ENCODE measurements around the gene GAS2L2. TPM values are rescaled to one million over a fixed set of nuclear protein-coding genes. Genes with fewer than 3 reads are reported as not detected.

The GAS2L2 gene
- total RNA-seq = not detected in 2 replicates

DNA sequence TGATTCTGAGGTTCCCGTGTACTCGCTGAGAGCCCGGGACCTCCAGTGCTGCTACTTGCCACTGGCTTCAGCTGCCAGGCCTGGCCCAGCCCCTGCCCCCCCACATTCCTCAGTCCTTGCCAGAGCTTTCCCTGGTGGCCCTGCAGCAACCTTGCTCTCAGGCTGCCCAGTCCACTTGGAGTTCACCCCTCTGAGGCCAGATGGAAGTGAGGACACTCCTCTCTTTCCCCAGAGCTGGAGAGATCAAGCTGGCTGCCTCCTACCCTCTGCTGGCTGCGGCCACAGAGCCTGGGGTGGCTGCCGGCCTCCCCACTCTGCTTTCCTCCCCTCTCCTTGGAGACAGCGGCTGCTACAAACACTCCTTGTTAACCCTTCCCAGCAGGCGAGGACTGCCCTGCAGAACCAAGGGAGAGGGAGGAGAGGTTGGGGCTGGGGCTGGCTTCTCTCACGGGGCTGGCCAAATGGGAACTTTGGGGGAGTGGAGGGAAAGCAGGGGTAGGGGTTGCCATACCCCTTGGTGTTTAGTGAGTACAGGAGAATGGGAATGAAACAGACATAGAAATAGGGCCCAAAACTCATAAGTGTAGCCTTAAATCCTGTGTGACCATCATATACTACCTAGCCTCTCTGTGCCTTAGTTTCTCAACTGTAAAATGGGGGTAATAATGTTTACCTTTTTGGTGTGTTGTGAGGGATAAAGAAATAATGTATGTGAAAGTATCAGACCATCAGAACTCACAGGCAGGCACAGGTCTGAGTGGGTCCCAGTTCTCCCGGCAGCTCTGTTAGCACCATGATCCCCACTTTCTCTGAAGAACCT, at the start of gene GAS2L2:
TSS of gene GAS2L2 (minus strand) at position 295 of the 820 bp plus-strand sequence. CDS start 389 bp downstream, outside the sequence.
- no peak for DNase-seq (ENCODE audit: extremely low read depth, low read depth, low spot score)

DNA sequence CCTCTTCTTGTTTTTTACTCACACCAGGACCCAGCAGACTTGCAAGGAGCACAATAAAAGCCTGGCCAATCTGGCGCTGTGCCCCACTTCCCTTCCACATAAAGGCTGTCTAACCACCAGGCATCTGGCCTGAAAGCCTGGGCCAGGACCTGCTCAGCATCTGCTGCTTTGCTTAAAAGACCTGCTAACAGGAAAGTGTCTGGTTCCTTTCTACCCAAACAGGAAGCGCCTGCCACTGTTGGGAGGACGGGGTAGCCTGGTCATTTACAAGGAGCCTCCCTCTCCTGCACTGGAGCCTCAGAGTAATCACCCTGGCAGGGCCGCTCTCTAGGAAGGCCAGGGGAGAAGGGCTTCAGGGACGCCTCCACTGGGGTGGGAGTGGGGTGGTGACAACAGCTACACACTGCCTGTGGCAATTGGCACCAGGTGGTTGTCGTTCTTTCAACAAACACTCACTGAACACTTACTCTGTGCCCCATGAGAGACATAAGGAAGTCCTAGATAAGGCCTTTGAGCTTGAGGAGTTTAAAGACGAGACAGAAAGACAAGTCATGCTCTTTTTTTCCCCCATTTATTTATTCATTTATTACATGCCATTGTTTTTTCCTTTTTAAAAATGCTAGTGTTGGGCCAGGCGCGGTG, 48.7 kb upstream of the GAS2L2 start:
- peak; percentile 96 for DNase-seq (ENCODE audit: extremely low read depth, low read depth, low spot score)

DNA sequence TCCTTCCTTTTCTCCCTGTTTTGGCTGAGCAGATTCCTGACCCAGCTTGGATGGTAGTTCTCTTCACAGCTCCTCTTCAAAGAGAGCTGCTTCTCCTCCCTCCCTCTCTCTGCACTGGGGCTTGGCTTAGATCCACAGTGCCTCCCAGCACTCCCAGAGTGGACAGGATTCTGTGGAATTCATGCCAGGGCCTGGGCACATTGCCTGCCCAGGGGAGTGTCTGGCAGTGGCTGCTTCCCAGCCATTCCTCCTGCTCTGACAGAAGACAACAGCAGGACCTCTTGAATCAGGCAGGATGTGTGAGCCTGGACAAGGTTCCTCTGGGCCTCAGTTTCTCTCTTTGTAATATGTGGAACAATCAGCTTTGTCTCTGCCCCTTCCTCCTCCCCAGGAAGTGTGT, 46.9 kb upstream of the GAS2L2 start:
- DNase-seq (ENCODE audit: extremely low read depth, low read depth, low spot score) = no peak

- no peak for DNase-seq (ENCODE audit: extremely low read depth, low read depth, low spot score)
Observed at GRCh38 chr17:35797918-35798317, 44.9 kb upstream of the GAS2L2 start.

- no peak for DNase-seq (ENCODE audit: extremely low read depth, low read depth, low spot score)
Observed at GRCh38 chr17:35797370-35797769, 44.3 kb upstream of the GAS2L2 start.

DNA sequence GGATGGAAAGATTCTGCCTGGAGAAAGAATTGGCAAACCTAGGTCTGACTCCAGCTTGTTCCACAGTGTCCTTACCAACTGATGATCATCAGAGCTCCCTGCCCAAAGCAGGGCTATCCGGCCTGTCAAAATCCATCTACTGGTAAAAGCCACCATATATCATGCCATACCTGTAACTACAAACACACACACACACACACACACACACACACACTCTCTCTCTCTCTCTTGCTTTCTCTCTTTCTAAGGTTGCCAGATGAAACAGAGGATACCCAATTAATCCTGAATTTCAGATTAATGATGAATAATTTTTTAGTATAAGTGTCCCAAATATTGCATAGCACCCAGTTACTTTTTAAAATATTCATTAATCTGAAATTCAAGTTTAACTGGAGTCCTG, 43.9 kb upstream of the GAS2L2 start:
- no peak for DNase-seq (ENCODE audit: extremely low read depth, low read depth, low spot score)

GRCh38 chr17:35795871-35796265, 42.8 kb upstream of the GAS2L2 start:
- DNase-seq (ENCODE audit: extremely low read depth, low read depth, low spot score) = no peak

DNA sequence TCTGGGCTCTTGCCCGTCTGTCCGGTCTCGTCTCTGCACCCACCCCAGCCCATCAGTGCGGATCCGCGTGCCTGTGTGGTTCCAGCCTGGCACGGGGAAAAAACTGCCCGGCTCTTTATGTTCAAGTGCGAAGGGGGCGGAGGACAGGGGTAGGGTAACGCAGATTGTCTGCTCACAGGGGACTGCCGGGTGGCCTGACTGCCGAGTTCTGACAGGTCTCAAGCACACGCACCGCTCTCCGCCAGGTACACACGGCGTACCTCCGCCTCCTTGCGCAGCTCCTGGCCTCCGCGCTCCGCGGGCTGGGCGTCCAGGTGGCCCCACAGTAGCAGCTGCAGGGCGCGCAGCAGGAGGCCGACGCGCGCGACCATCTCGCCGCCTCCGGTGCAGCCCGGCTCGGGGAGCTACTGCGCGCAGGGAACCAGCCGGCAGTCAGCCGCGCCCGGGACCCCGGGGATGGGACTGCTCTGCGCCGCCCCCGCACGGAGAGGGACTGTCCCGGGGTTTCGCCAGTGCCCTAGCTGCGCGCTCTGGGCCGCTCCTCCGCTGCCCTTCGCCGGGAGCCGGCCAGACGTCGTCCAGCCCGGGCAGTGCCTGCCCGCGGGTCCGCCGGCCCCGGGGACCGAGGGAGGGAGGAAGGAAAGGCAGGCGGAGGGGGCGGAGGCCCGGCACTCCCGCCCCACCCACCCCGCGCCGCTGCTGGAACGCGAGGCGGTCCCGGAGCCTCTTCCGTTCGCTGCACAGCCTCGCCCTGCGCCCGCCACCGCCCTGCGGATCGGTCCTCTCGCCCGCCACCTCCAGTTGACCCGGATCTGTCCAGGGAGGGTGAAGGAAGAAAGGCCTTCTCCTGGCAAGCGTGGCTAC, 42.2 kb upstream of the GAS2L2 start, which contains the start of gene MMP28:
TSS of gene MMP28 (minus strand) at position 635 of the 864 bp plus-strand sequence. CDS start at position 371, 264 bp downstream.
- no peak for DNase-seq (ENCODE audit: extremely low read depth, low read depth, low spot score)

GRCh38 chr17:35793257-35793656, 40.2 kb upstream of the GAS2L2 start:
- no peak for DNase-seq (ENCODE audit: extremely low read depth, low read depth, low spot score)

DNA sequence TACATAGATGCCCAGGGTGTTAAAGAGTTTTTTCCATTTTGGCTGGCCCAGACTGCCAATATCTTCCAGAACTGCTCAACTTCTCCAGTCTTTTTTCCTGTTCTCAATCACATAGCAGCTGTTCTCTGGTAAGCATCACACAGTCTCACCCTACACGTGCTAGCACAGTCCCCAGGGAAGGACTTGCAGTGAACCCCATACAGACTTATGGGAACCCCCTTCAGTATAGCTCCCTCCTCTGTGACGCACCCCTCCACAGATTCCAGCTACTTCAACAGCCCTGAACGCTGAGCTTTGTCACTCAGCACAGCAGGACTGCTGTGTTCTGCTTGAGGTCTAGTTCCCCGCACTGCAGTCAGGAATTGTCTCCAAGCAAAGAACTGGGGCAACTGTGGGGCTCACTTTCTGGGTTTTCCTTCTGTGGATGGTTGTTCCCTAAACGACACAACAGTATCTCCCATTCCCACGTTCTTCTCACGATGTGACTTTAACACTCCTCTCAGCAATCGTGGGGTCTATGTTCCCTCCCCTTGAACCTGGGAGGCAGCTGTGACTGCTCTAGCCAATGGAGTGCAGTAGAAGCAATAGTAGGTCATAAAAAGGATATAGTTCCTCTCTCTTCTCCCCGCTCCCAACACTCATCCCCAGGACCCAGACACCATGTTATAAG, 38.8 kb upstream of the GAS2L2 start:
- no peak for DNase-seq (ENCODE audit: extremely low read depth, low read depth, low spot score)

- no peak for DNase-seq (ENCODE audit: extremely low read depth, low read depth, low spot score)
Observed at GRCh38 chr17:35790841-35791240, 37.8 kb upstream of the GAS2L2 start.

DNA sequence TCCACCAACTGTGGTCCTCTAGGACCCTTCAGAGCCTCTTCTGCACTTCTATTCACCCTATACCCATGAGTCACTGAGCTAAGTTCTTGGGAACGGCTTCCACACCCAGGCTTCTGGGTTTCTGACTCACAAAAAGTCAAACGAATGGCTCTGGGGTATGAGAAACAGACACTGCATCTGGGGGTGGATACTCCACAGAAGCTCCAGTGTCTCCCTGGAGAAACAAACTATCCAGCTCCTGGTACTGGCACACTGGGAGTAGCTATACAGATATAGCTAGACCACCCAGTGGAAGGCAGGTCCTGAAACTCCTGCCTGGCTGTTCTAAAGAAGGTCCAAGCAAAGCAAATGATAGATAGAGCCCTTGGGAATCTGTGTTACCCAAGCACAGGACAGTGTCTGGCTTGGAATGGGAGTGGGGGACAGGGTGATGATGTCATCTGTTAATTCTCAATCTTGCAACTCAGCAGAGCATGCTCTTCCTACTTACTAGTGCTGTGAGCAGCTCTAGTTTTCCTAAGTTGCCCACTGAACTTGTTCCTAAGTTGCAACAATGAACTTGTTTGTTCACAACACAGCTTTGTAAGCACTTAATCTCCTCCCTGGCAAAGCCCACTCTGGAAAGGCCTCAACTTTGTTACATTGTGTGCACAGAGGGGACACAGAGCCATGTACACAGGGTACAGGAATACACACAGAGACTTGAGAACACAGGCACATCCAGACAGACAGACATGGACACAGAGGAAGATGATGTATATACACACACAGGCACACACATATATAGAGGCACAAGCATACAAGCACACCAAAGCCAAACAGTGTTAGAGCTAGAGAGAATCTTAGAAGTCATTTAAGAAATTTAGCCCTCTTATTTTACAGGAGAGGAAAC, 35.7 kb upstream of the GAS2L2 start:
- DNase-seq (ENCODE audit: extremely low read depth, low read depth, low spot score) = no peak

DNA sequence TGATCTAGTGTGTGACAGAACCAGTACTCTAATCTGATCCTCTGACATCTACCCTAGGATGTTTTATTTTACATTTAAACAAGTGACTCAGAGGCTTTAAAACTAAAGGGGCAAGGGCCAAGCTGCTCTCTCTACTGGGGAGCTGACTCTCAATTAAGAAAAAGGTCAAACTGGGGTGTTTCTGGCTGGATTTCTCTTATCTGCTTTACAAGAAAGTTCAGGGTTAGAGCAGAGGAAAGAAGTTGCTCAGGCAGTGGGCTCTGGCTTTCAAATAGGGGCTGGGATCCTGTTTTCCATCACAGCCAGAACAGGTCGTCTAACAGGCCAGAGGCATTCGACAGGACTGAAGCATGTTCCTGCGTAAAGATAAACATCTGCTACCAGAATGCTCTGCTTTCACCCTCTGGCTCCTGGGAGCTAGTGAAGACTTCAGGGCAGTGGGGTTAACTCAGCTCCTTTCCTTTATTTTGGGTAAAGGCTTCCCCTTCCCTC, 33.9 kb upstream of the GAS2L2 start:
- no peak for DNase-seq (ENCODE audit: extremely low read depth, low read depth, low spot score)

DNA sequence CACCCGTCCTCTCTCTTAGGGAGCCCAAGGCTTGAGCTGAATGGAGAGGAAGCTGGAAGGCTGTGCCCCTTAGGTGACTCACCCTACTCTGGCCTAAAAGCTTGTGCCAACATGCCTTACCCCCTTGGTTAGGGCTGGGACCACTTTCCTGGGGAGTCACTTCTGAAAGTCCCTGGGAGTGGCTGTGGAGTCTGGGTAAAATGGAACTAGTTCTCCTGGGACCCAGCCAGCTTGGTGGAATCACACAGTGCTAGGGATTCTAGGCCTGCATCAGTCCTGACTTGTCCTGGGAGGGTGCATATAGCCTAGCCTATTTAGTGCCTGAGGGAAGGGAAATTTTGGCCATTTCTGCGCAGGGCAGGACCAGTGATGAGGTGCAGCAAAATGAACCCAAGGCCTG, 31.9 kb upstream of the GAS2L2 start:
- DNase-seq (ENCODE audit: extremely low read depth, low read depth, low spot score) = no peak

DNA sequence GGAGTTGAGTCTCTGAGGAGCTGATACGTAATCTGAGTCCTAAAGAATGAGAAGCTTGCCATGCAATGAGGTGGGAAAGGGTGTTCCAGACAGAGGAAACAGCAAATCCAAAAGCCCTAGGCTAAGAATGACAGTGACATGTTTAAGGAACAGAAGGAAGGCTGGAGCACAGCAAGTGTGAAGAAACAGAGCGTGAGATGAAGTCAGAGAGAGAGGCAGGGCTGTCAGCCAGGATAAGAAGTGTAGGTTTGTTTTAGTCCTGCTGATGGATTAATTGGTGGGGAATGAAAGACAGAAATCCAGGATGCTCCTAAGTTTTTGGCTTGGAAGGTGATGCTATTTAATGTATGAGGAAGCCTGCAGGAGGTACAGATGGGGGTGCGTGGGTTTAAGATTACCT, 27.9 kb upstream of the GAS2L2 start:
- no peak for DNase-seq (ENCODE audit: extremely low read depth, low read depth, low spot score)

- DNase-seq (ENCODE audit: extremely low read depth, low read depth, low spot score) = no peak
Observed at GRCh38 chr17:35778641-35779196, 25.7 kb upstream of the GAS2L2 start.

DNA sequence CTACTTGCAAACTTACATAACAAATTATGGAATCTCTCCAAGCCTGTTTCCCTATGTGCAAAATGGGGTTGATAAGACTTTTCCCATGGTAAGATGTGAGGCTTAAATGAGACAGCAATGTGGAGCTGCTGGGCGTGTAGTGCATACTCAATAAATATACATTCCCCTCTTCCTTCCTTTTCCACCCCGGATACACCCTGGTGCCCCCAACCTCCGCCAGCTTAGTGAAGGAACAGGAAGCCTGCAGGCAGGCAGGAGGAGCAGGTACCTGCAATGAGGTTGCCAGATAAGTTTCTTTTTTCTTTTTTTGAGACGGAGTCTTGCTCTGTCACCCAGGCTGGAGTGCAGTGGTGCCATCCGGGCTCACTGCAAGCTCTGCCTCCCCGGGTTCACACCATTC, 22.5 kb upstream of the GAS2L2 start:
- no peak for DNase-seq (ENCODE audit: extremely low read depth, low read depth, low spot score)

DNA sequence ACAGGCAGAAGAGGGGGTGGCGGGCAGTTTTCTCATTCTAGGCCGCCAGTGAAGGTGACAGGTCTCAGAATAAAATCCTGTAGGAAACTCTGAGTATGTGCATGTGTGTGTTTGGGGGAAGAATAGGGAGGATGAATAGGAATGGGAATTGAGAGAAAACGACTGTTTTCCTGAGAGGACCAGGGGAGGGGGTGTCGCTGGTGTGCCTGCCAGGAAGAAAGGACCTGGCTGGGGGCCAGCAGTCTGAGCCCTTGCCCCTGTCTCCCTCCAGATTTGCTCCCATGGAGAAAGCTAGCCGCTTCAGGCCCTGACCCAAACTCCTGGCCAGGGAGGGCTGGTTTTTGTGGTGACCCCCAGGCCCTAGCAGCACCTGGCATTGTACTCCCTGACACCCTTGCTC, 22.0 kb upstream of the GAS2L2 start:
- DNase-seq (ENCODE audit: extremely low read depth, low read depth, low spot score) = no peak

DNA sequence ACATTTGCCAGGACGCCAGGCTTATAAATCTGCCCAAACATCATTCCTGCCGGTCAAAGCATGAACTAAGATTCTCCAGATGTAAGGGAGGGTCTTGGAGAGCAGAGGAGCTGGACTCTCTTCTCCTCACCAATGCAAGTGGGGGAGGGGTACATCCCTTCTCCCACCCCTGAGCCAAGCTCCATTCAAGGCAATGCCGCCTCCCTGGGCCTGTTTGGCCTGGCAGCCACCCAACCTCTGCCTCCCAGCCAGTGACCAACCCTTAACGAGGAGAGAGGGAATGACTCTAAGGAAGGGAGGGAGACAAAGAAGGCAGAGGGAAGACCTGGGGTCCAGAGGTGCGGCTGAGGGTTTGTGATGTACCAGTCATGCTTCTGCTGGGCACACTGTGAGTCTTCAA, 21.5 kb upstream of the GAS2L2 start:
- no peak for DNase-seq (ENCODE audit: extremely low read depth, low read depth, low spot score)

Data from glomerular endothelial cell (primary cell).